Measurements from ENCODE around the gene ZNF630.
"Not testable (repeated sequence)": the region's sequence is repeated elsewhere in the genome, so short reads cannot be mapped to it uniquely, and the experiment has no call there.

ZNF630 gene

GRCh38 chrX:48101443-48101842 is 30.0 kb upstream of the ZNF630 start:
- Histone ChIP-seq H3K4me3 (ENCODE audit: low read length) (no peak overlapping the region), H3K79me2 (ENCODE audit: control insufficient read depth, low read length) (no peaks in the 10 kb centered on the region), H3K27me3 (ENCODE audit: control insufficient read depth, low read length) (no peaks in the 10 kb centered on the region), H4K20me1 (ENCODE audit: control insufficient read depth, insufficient read depth, low read depth, low read length) (no peaks in the 10 kb centered on the region), H3K9me3 (ENCODE audit: control insufficient read depth, insufficient read depth, low read length) (no peaks in the 10 kb centered on the region), H3K4me2 (ENCODE audit: low read length) (no peak overlapping the region), H3K36me3 (ENCODE audit: control insufficient read depth, low read length) (no peaks in the 10 kb centered on the region), H3K27ac (ENCODE audit: low read depth, low read length) (no peak overlapping the region), H3F3A (ENCODE audit: control insufficient read depth, insufficient read depth) (no peaks in the 10 kb centered on the region), H3K4me1 (ENCODE audit: control insufficient read depth, low read length) (no peaks in the 10 kb centered on the region), H3K9me2 (replicated peaks; ENCODE audit: control insufficient read depth, low read length) (no peaks in the 10 kb centered on the region)
- TF ChIP-seq CTCF (IDR thresholded peaks at IDR 0.05; ENCODE audit: low read depth, low read length, poor library complexity, severe bottlenecking), result no peak
- TF ChIP-seq EZH2phosphoT487 (IDR thresholded peaks at IDR 0.05; ENCODE audit: borderline replicate concordance, low read length), result no peak

GRCh38 chrX:48092558-48092957 is 21.1 kb upstream of the ZNF630 start:
- not testable (repeated sequence) for H3K4me3 ChIP-seq (ENCODE audit: low read length); H3K9me3 ChIP-seq (ENCODE audit: control insufficient read depth, insufficient read depth, low read length); H3K79me2 ChIP-seq (ENCODE audit: control insufficient read depth, low read length); H3K4me2 ChIP-seq (ENCODE audit: low read length); H3K27me3 ChIP-seq (ENCODE audit: control insufficient read depth, low read length); H4K20me1 ChIP-seq (ENCODE audit: control insufficient read depth, insufficient read depth, low read depth, low read length); H3K36me3 ChIP-seq (ENCODE audit: control insufficient read depth, low read length); H3K4me1 ChIP-seq (ENCODE audit: control insufficient read depth, low read length); H3K9me2 ChIP-seq (replicated peaks; ENCODE audit: control insufficient read depth, low read length); H3F3A ChIP-seq (ENCODE audit: control insufficient read depth, insufficient read depth); H3K27ac ChIP-seq (ENCODE audit: low read depth, low read length)

DNA sequence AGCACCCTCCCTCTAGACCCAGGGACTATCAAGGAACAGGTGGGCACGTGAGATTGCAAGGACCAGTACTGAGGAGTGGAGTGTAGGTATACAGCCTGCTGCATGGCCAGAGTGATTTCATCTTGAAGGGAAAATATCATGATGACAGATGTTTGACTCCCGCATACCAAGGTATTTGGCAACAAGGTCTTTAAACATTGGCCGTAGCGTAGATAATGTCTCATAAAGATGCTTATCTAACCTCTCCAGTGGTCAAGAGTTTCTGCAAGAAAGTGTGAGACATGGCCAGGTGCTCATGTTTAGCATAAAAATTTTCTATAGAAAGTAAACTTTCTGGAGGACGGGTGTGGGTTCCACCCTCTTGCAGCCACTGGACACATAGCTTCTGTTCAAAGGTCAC is 18.7 kb upstream of the ZNF630 start:
- Histone ChIP-seq H3K9me3 (ENCODE audit: control insufficient read depth, insufficient read depth, low read length) (no peaks in the 10 kb centered on the region), H4K20me1 (ENCODE audit: control insufficient read depth, insufficient read depth, low read depth, low read length) (no peaks in the 10 kb centered on the region), H3K27ac (ENCODE audit: low read depth, low read length) (no peak overlapping the region), H3F3A (ENCODE audit: control insufficient read depth, insufficient read depth) (no peaks in the 10 kb centered on the region), H3K9me2 (replicated peaks; ENCODE audit: control insufficient read depth, low read length) (no peaks in the 10 kb centered on the region), H3K4me2 (ENCODE audit: low read length) (no peak overlapping the region), H3K79me2 (ENCODE audit: control insufficient read depth, low read length) (no peaks in the 10 kb centered on the region), H3K27me3 (ENCODE audit: control insufficient read depth, low read length) (no peaks in the 10 kb centered on the region), H3K4me1 (ENCODE audit: control insufficient read depth, low read length) (no peaks in the 10 kb centered on the region), H3K4me3 (ENCODE audit: low read length) (no peak overlapping the region), H3K36me3 (ENCODE audit: control insufficient read depth, low read length) (no peaks in the 10 kb centered on the region)
- TF ChIP-seq CTCF (IDR thresholded peaks at IDR 0.05; ENCODE audit: low read depth, low read length, poor library complexity, severe bottlenecking) (no peak), EZH2phosphoT487 (IDR thresholded peaks at IDR 0.05; ENCODE audit: borderline replicate concordance, low read length) (no peak)

GRCh38 chrX:48086082-48086481 is 14.6 kb upstream of the ZNF630 start:
- Histone ChIP-seq H3K36me3 (ENCODE audit: control insufficient read depth, low read length) (no peaks in the 10 kb centered on the region), H4K20me1 (ENCODE audit: control insufficient read depth, insufficient read depth, low read depth, low read length) (no peaks in the 10 kb centered on the region), H3K27me3 (ENCODE audit: control insufficient read depth, low read length) (no peaks in the 10 kb centered on the region), H3K27ac (ENCODE audit: low read depth, low read length) (no peak overlapping the region), H3K4me1 (ENCODE audit: control insufficient read depth, low read length) (no peaks in the 10 kb centered on the region), H3K4me3 (ENCODE audit: low read length) (no peak overlapping the region), H3K9me2 (replicated peaks; ENCODE audit: control insufficient read depth, low read length) (no peaks in the 10 kb centered on the region), H3K79me2 (ENCODE audit: control insufficient read depth, low read length) (no peaks in the 10 kb centered on the region), H3K9me3 (ENCODE audit: control insufficient read depth, insufficient read depth, low read length) (no peaks in the 10 kb centered on the region), H3F3A (ENCODE audit: control insufficient read depth, insufficient read depth) (no peaks in the 10 kb centered on the region), H3K4me2 (ENCODE audit: low read length) (no peak overlapping the region)
- no peak for TF ChIP-seq CTCF (IDR thresholded peaks at IDR 0.05; ENCODE audit: low read depth, low read length, poor library complexity, severe bottlenecking)
- TF ChIP-seq EZH2phosphoT487 (IDR thresholded peaks at IDR 0.05; ENCODE audit: borderline replicate concordance, low read length), result no peak
